ENCODE measurements around the gene NQO2. TPM values are rescaled to one million over a fixed set of nuclear protein-coding genes. Genes with fewer than 3 reads are reported as not detected.

Gene NQO2
- total RNA-seq, 1 experiment from 2014 or later: 82.9 TPM

- TF ChIP-seq REST (IDR thresholded peaks at IDR 0.05; ENCODE audit: low read depth) (no peak), EZH2 (IDR thresholded peaks at IDR 0.05) (no peak), SP1 (IDR thresholded peaks at IDR 0.05; ENCODE audit: low read depth) (peak; percentile 33; the same call in 1 of the 2 replicates), ZFX (IDR thresholded peaks at IDR 0.05) (peak; percentile 58), MAX (IDR thresholded peaks at IDR 0.05) (peak; percentile 79), SIN3A (IDR thresholded peaks at IDR 0.05; ENCODE audit: low read depth) (peak; percentile 95), JUND (IDR thresholded peaks at IDR 0.05) (no peak)
These were observed at the start of gene NQO2 (continued) for GRCh38 chr6:2999618-3000557.

- intact Hi-C loops (cut with micrococcal nuclease): no loop called here
- no peaks in the 10 kb centered on the region for H3K9me2 ChIP-seq (ENCODE audit: insufficient read depth)
- no peaks in the 10 kb centered on the region for H3K27me3 ChIP-seq (ENCODE audit: insufficient read depth, low read length)
- no peak overlapping the region for H3K4me2 ChIP-seq (ENCODE audit: low read length)
- ChIA-PET CTCF (interaction anchor here (1.0 kb wide), 1 partner anchor 39 kb away, joined by 3 read pairs; no protein-coding TSS in a partner anchor), POLR2A (interaction anchor here (1.0 kb wide), 1 partner anchor 39 kb away, joined by 3 read pairs; no protein-coding TSS in a partner anchor), RAD21 (ENCODE audit: low non-redundant PET in 1 of 2, low total read pairs in 2 of 2, uncharacterized antibody in 2 of 2, unreplicated experiment in 2 of 2) (no interaction called here)
- no peaks in the 10 kb centered on the region for H3K9me3 ChIP-seq (ENCODE audit: control insufficient read depth in 1 of 2, insufficient read depth in 1 of 2, low read depth in 1 of 2, low read length in 2 of 2)
- no peak overlapping the region for H3K4me3 ChIP-seq (replicated peaks in 1 of 2; ENCODE audit: low read depth in 1 of 2, low read length in 2 of 2)
- no TSS peak for BruUV-seq (replicated peaks)
- ATAC-seq: no peak
- H3K9ac ChIP-seq (ENCODE audit: low read length): no peak overlapping the region
- DNase-seq (ENCODE audit: low read depth, low spot score): no peak
- H3K4me1 ChIP-seq (ENCODE audit: control insufficient read depth in 1 of 2, insufficient read depth in 2 of 2, low read length in 2 of 2): peaks cover 10 to 18% of the 10 kb centered on the region in 2 experiments
- no peaks in the 10 kb centered on the region for H3K79me2 ChIP-seq (ENCODE audit: insufficient read depth, low read length)
- no peak overlapping the region for H2AFZ ChIP-seq (ENCODE audit: low read depth, low read length, poor library complexity, severe bottlenecking)
- peaks cover 5 to 17% of the 10 kb centered on the region in 2 experiments; a peak in 3 of 4 replicates for H3K36me3 ChIP-seq (ENCODE audit: control insufficient read depth in 1 of 2, insufficient read depth in 2 of 2, low read length in 2 of 2)
- no peak overlapping the region for H3K27ac ChIP-seq (ENCODE audit: low read depth, low read length)
- H4K20me1 ChIP-seq (ENCODE audit: insufficient read depth): no peaks in the 10 kb centered on the region
- TF ChIP-seq EGR1 (IDR thresholded peaks at IDR 0.05; ENCODE audit: low read depth) (no peak), ZFX (IDR thresholded peaks at IDR 0.05) (no peak), EZH2 (IDR thresholded peaks at IDR 0.05) (no peak), ZBTB33 (IDR thresholded peaks at IDR 0.05; ENCODE audit: extremely low read depth, insufficient replicate concordance, low read length) (no peak), SRF (IDR thresholded peaks at IDR 0.05; ENCODE audit: low read depth) (no peak), SP1 (IDR thresholded peaks at IDR 0.05; ENCODE audit: low read depth) (no peak), ELF1 (IDR thresholded peaks at IDR 0.05; ENCODE audit: borderline replicate concordance, low read depth) (no peak), CTCF (IDR thresholded peaks at IDR 0.05 in 2 of 3, conservative IDR thresholded peaks at IDR 0.05 in 1 of 3; ENCODE audit: borderline replicate concordance in 1 of 3, insufficient read depth in 1 of 3, low read depth in 2 of 3, low read length in 2 of 3) (no peak)
These were observed 49.0 kb upstream of the NQO2 start for GRCh38 chr6:2950713-2951112.
